Myocyte (in vitro differentiated cells): ENCODE results near the gene MRE11. TPM values are rescaled to one million over a fixed set of nuclear protein-coding genes. Genes with fewer than 3 reads are reported as not detected.
"Not testable (repeated sequence)": the region's sequence is repeated elsewhere in the genome, so short reads cannot be mapped to it uniquely, and the experiment has no call there.

Experiments
- DNase-seq: peaks from one replicate; pipeline ENCODE4 v3.0.0-alpha.2; 2012; ENCODE audit warnings: low read depth
- total RNA-seq: library from RNA; depleted of rRNA; stranded (reverse); fragments of >200 nt; gene quantifications from 2 replicates; pipeline ENCODE4 v1.2.3, GENCODE V29; 2014

MRE11 gene
- total RNA-seq, 1 donor from 2014 or later, result 12.1 TPM

GRCh38 chr11:94433049-94433448 lies 60.6 kb downstream of the MRE11 start:
- DNase-seq, result no peak

GRCh38 chr11:94424662-94425061 lies 69.0 kb downstream of the MRE11 start:
- no peak for DNase-seq

- peak; percentile 35 for DNase-seq
These were observed 69.6 kb downstream of the MRE11 start for GRCh38 chr11:94424011-94424410.

GRCh38 chr11:94423507-94423906 lies 70.1 kb downstream of the MRE11 start:
- DNase-seq, result no peak

- DNase-seq, result no peak
These were observed 75.4 kb downstream of the MRE11 start for GRCh38 chr11:94418123-94418765.

GRCh38 chr11:94417386-94417987 lies 76.2 kb downstream of the MRE11 start:
- peak; percentile 49 for DNase-seq

GRCh38 chr11:94405062-94405833 lies 88.4 kb downstream of the MRE11 start:
- DNase-seq, result no peak

GRCh38 chr11:94402355-94402754 lies 91.3 kb downstream of the MRE11 start:
- DNase-seq, result no peak

- no peak for DNase-seq
These were observed 91.8 kb downstream of the MRE11 start for GRCh38 chr11:94401773-94402265.

GRCh38 chr11:94400839-94401772 lies 92.5 kb downstream of the MRE11 start, which contains the start of gene GPR83:
Gene GPR83, minus strand, starts transcription at chr11:94401419. Its CDS starts 172 bp downstream, at chr11:94401247.
- DNase-seq, result no peak

GRCh38 chr11:94400457-94400838 lies 93.2 kb downstream of the MRE11 start:
- DNase-seq, result no peak

GRCh38 chr11:94400050-94400449 lies 93.6 kb downstream of the MRE11 start:
- no peak for DNase-seq

- DNase-seq, result no peak
These were observed 95.5 kb downstream of the MRE11 start for GRCh38 chr11:94398101-94398500.

GRCh38 chr11:94396282-94396681 lies 97.4 kb downstream of the MRE11 start:
- no peak for DNase-seq

- not testable (repeated sequence) for DNase-seq
These were observed 101.7 kb downstream of the MRE11 start for GRCh38 chr11:94391937-94392336.

GRCh38 chr11:94379613-94380012 lies 114.0 kb downstream of the MRE11 start:
- DNase-seq, result no peak

GRCh38 chr11:94376841-94377240 lies 116.8 kb downstream of the MRE11 start:
- no peak for DNase-seq

GRCh38 chr11:94370576-94370975 lies 123.1 kb downstream of the MRE11 start:
- DNase-seq, result not testable (repeated sequence)
